K562 (cell line): ENCODE data around the gene MEF2C. TPM values are rescaled to one million over a fixed set of nuclear protein-coding genes. Genes with fewer than 3 reads are reported as not detected.

Source experiments
- DACH1 ChIP-seq: fragments of 450-650 bp; IDR thresholded peaks from 2 replicates; pipeline ENCODE4 v1.6.1; 2018; ENCODE audit not compliant: partially characterized antibody
- MYNN ChIP-seq, 2 experiments: sonication (generic); formaldehyde crosslinking in 1 of 2; IDR thresholded peaks; 2 replicates each; pipeline versions ENCODE4 v1.5.0 to v1.6.1; 2016 to 2020; ENCODE audit warnings: antibody characterized with exemption in 1 of 2, missing genetic modification reagents in 1 of 2
- PBX2 ChIP-seq, 2 experiments: IDR thresholded peaks in 1 of 2; conservative IDR thresholded peaks in 1 of 2; 2 replicates each; pipeline ENCODE4 v1.6.1; 2016; ENCODE audit warnings: low read depth in 2 of 2, mild to moderate bottlenecking in 1 of 2, missing compliant biosample characterization in 1 of 2, missing genetic modification characterization in 1 of 2, moderate library complexity in 1 of 2
- polyA plus RNA-seq, 8 experiments: library from polyadenylated mRNA; depleted of rRNA in 4 of 8; stranded (reverse) in 5 of 8; unstranded in 3 of 8; fragments of >200 nt; fragmentation: Nextera tagmentation in 2 of 8; fragmentation: Illumina TruSeq in 1 of 8; extraction: Ambion mirVana in 2 of 8; extraction: Trizol in 1 of 8; gene quantifications; 2 replicates each; pipeline versions ENCODE4 v1.2.1 to v1.2.3, GENCODE V29; 2011 to 2014; ENCODE audit warnings: inconsistent platforms in 1 of 8, missing spikeins in 1 of 8
- total RNA-seq, 7 experiments: library from RNA; depleted of rRNA in 6 of 7; stranded (reverse); fragments of >200 nt in 6 of 7; fragmentation: Illumina TruSeq in 2 of 7; extraction: Trizol in 2 of 7; gene quantifications; 2 replicates each; pipeline versions ENCODE4 v1.2.1 to v1.2.3, GENCODE V29; 2011 to 2021; ENCODE audit warnings: low replicate concordance in 1 of 7

The MEF2C gene
- total and polyA plus RNA-seq, 9 of the 15 experiments (the other 6 are each of a cell fraction or from before 2014, with no cell fraction given) = 25.1 to 67.8 (median 58.3) TPM

- TF ChIP-seq PBX2 (CRISPR knock-in tag; IDR thresholded peaks at IDR 0.05; ENCODE audit: low read depth) = no peak
- TF ChIP-seq PBX2 (tag; conservative IDR thresholded peaks at IDR 0.05; ENCODE audit: low read depth) = no peak
- TF ChIP-seq DACH1 = no peak
- no peak for TF ChIP-seq MYNN (IDR thresholded peaks at IDR 0.05)
- TF ChIP-seq MYNN (CRISPR knock-in tag; IDR thresholded peaks at IDR 0.05) = no peak
Observed at GRCh38 chr5:88693071-88693932, 189.7 kb downstream of the MEF2C start (continued).
